GM12801 (cell line): ENCODE data around the gene PARP1.

ENCODE experiments used
- TF ChIP-seq, protein P1 (sequence below): IDR thresholded peaks from one replicate; pipeline ENCODE4 v1.5.1; 2011; ENCODE audit warnings: control low read depth; ENCODE audit not compliant: insufficient read length; ENCODE audit errors: extremely low read depth

Gene PARP1

GRCh38 chr1:226335661-226336060 lies 72.2 kb downstream of the PARP1 start:
- TF ChIP-seq, protein P1, sequence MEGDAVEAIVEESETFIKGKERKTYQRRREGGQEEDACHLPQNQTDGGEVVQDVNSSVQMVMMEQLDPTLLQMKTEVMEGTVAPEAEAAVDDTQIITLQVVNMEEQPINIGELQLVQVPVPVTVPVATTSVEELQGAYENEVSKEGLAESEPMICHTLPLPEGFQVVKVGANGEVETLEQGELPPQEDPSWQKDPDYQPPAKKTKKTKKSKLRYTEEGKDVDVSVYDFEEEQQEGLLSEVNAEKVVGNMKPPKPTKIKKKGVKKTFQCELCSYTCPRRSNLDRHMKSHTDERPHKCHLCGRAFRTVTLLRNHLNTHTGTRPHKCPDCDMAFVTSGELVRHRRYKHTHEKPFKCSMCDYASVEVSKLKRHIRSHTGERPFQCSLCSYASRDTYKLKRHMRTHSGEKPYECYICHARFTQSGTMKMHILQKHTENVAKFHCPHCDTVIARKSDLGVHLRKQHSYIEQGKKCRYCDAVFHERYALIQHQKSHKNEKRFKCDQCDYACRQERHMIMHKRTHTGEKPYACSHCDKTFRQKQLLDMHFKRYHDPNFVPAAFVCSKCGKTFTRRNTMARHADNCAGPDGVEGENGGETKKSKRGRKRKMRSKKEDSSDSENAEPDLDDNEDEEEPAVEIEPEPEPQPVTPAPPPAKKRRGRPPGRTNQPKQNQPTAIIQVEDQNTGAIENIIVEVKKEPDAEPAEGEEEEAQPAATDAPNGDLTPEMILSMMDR, result no peak

DNA sequence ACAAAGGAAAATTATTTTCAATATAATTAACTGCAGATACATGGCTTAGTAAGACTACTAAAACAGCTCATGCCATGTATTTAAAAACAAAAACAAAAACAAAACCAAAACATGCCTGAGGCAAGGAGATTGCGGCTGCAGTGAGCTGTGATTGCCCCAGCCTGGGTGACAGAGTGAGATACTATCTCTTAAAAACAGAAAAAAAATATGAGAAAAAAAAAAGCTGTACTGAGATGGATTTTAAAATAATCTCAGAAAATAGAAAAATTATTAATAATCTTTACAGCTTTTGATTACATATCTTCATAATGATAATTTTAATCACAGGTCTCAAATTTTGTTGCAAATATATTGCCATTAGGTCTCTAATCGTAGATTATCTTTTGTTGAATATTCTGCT lies 74.9 kb downstream of the PARP1 start:
- TF ChIP-seq, protein P1, result no peak

DNA sequence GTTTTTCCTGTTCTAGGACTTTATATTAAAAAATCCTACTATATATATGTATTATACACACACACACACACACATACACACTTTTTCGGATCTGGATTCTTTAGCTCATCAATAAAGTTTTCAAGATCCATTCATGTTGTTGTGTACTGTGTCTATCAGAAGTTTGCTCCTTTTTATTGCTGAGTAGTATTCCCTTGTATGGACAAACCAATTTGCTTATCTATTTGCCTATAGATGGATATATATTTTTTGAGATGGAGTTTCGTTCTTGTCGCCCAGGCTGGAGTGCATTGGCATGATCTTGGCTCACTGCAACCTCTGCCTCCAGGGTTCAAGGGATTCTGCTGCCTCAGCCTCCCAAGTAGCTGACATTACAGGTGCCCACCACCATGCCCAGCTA lies 78.7 kb downstream of the PARP1 start:
- TF ChIP-seq, protein P1, result no peak

DNA sequence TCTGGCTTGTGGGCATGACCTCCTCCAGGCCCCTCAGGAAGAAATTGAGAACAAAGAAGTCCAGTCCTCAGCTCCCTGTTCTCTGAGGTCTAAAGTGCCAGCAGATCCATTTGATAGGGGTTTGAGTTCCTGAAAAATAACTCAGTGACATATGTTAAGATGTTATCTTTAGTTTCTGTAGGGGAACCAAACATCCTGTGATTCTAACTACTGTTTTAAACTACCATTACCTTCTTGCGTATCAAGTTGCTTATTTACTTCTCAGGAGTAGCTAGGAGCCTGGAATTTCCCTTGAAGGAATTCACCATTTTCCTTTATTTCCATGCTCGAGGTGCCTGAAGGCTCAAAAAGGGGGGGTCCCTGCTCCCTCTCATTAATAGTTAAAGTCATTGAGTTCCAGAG lies 80.1 kb downstream of the PARP1 start:
- TF ChIP-seq, protein P1, result no peak

- TF ChIP-seq, protein P1, result no peak
Measured at GRCh38 chr1:226325178-226325577, 82.7 kb downstream of the PARP1 start.

DNA sequence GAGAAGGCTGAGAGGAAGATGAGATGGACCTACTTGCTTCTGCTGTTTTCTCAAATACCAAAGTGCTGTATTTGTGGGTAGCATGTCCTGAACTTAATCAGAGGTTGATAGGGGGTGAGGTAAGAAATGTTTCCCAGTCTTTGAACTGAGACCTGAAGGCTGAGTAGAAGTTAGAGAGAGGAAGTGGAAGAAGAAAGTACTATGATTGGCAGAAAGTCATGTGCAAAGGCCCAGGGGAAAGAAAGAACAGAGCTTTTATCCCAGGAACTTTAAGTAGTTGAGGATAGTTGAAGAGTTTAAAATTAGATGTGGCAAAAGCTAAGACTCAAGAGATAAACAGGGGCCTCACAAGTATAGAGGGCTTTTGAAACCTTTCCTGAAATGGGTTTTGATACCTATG lies 83.4 kb downstream of the PARP1 start:
- TF ChIP-seq, protein P1, result no peak

DNA sequence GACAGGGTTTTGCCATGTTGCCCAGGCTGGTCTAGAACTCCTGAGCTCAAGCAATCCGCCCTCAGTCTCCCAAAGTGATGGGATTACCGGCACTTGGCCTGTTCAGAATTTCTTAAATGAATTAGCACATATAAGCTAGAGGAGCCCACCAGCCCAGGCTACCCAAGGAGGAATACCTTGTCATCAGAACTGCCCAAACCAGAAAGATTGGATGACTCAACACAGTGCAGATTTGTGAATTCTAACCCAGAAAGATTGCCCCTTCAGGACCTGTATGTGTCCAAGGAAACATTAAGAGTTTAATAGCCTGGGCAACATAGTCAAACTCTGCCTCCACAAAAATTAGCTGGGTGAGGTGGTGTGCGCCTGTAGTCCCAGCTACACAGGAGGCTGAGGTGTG lies 84.9 kb downstream of the PARP1 start:
- TF ChIP-seq, protein P1, result no peak

DNA sequence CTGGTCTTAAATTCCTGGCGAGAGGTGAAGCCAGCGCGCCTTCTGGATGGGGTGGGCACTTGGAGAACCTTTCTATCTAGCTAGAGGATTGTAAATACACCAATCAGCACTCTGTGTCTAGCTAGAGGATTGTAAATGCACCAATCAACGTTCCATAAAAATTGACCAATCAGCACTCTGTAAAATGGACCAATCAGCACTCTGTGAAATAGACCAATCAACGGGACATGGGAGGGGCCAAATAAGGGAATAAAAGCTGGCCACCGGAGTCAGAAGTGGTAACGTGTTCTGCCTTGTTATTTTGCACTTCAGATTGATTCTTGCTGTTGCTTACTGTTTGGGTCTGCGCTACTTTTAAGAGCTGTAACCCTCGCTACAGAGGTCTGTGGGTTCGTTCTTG lies 87.0 kb downstream of the PARP1 start:
- TF ChIP-seq, protein P1, result no peak
